ENCODE measurements around the gene CKLF.
"Not testable (repeated sequence)": the region's sequence is repeated elsewhere in the genome, so short reads cannot be mapped to it uniquely, and the experiment has no call there.

CKLF gene

GRCh38 chr16:66594739-66595138 lies 42.4 kb downstream of the CKLF start:
- DNase-seq, result no peak
- Mint-ChIP-seq H3K27me3 (peaks cover 4% of the 10 kb centered on the region), H3K36me3 (no peaks in the 10 kb centered on the region), H3K4me3 (no peak overlapping the region), H3K4me1 (peaks cover 62% of the 10 kb centered on the region), H3K27ac (no peak overlapping the region), H3K9me3 (no peaks in the 10 kb centered on the region)
- CTCF ChIA-PET, result interaction anchor here (1.3 to 1.5 kb wide), 2 partner anchors 14 kb away, joined by 4 read pairs; no protein-coding TSS in a partner anchor

- Mint-ChIP-seq H3K27ac (peak overlapping the region; percentile 95), H3K4me1 (peaks cover 60% of the 10 kb centered on the region), H3K4me3 (peak overlapping the region; percentile 16)
- not testable (repeated sequence) for H3K36me3 Mint-ChIP-seq, DNase-seq, H3K9me3 Mint-ChIP-seq, H3K27me3 Mint-ChIP-seq
- CTCF ChIA-PET, result interaction anchor here (1.5 to 1.9 kb wide), 2 partner anchors 10 to 12 kb away, joined by 5 to 10 read pairs; no protein-coding TSS in a partner anchor
Observed at GRCh38 chr16:66596559-66596958, 44.2 kb downstream of the CKLF start.

GRCh38 chr16:66596986-66597848 lies 44.8 kb downstream of the CKLF start:
- CTCF ChIA-PET, result interaction anchor here (1.5 to 5.6 kb wide), 3 partner anchors 7 to 11 kb away, joined by 5 to 29 read pairs (median 10); no protein-coding TSS in a partner anchor
- H3K27me3 Mint-ChIP-seq, result no peaks in the 10 kb centered on the region
- peaks cover 57% of the 10 kb centered on the region for H3K4me1 Mint-ChIP-seq
- H3K4me3 Mint-ChIP-seq, result peak overlapping the region; percentile 41
- H3K27ac Mint-ChIP-seq, result peak overlapping the region; percentile 95
- peaks cover 8% of the 10 kb centered on the region for H3K9me3 Mint-ChIP-seq
- peaks cover 10% of the 10 kb centered on the region for H3K36me3 Mint-ChIP-seq
- peak; percentile 43 for DNase-seq

GRCh38 chr16:66598111-66598510 lies 45.7 kb downstream of the CKLF start:
- peaks cover 8% of the 10 kb centered on the region for H3K9me3 Mint-ChIP-seq
- DNase-seq, result peak; percentile 42
- H3K4me1 Mint-ChIP-seq, result peaks cover 62% of the 10 kb centered on the region
- H3K36me3 Mint-ChIP-seq, result peaks cover 10% of the 10 kb centered on the region
- peak overlapping the region; percentile 95 for H3K27ac Mint-ChIP-seq
- no peak overlapping the region for H3K4me3 Mint-ChIP-seq
- CTCF ChIA-PET, result interaction anchor here (1.4 to 5.6 kb wide), 2 partner anchors 8 to 10 kb away, joined by 4 to 29 read pairs; no protein-coding TSS in a partner anchor
- no peaks in the 10 kb centered on the region for H3K27me3 Mint-ChIP-seq

- no peak for DNase-seq
- peaks cover 65% of the 10 kb centered on the region for H3K4me1 Mint-ChIP-seq
- CTCF ChIA-PET, result interaction anchor here (1.2 to 5.6 kb wide), 2 partner anchors 10 to 37 kb away, joined by 4 to 29 read pairs; no protein-coding TSS in a partner anchor
- peaks cover 13% of the 10 kb centered on the region for H3K36me3 Mint-ChIP-seq
- H3K27ac Mint-ChIP-seq, result no peak overlapping the region
- no peak overlapping the region for H3K4me3 Mint-ChIP-seq
- peaks cover 8% of the 10 kb centered on the region for H3K9me3 Mint-ChIP-seq
- H3K27me3 Mint-ChIP-seq, result peaks cover 5% of the 10 kb centered on the region
Observed at GRCh38 chr16:66599726-66600125, 47.4 kb downstream of the CKLF start.

- Mint-ChIP-seq H3K36me3 (peaks cover 13% of the 10 kb centered on the region), H3K4me1 (peaks cover 60% of the 10 kb centered on the region), H3K27me3 (peaks cover 5% of the 10 kb centered on the region), H3K9me3 (peaks cover 8% of the 10 kb centered on the region), H3K4me3 (no peak overlapping the region), H3K27ac (no peak overlapping the region)
- CTCF ChIA-PET, result interaction anchor here (0.8 to 5.6 kb wide), 4 partner anchors 11 to 194 kb away, joined by 3 to 29 read pairs (median 4); no protein-coding TSS in a partner anchor
- no peak for DNase-seq
Observed at GRCh38 chr16:66600477-66600876, 48.1 kb downstream of the CKLF start.

- Mint-ChIP-seq H3K27ac (no peak overlapping the region), H3K36me3 (peaks cover 18% of the 10 kb centered on the region), H3K4me3 (no peak overlapping the region), H3K9me3 (peaks cover 8% of the 10 kb centered on the region), H3K27me3 (peaks cover 5% of the 10 kb centered on the region), H3K4me1 (peaks cover 65% of the 10 kb centered on the region)
- CTCF ChIA-PET, result interaction anchor here (1.1 to 5.6 kb wide), 2 partner anchors 12 to 50 kb away, joined by 3 to 29 read pairs; no protein-coding TSS in a partner anchor
- DNase-seq, result no peak
Observed at GRCh38 chr16:66601471-66601870, 49.1 kb downstream of the CKLF start.

- peak overlapping the region; percentile 85 for H3K4me3 Mint-ChIP-seq
- DNase-seq, result peak; percentile 92
- peaks cover 64% of the 10 kb centered on the region for H3K4me1 Mint-ChIP-seq
- CTCF ChIA-PET, result interaction anchor here (1.1 to 1.8 kb wide), 6 partner anchors 10 to 197 kb away, joined by 3 to 14 read pairs (median 4); partner anchors contain the start of gene TK2
- peak overlapping the region; percentile 97 for H3K27ac Mint-ChIP-seq
- peaks cover 27% of the 10 kb centered on the region for H3K36me3 Mint-ChIP-seq
- H3K9me3 Mint-ChIP-seq, result peaks cover 8% of the 10 kb centered on the region
- peaks cover 5% of the 10 kb centered on the region for H3K27me3 Mint-ChIP-seq
Observed at GRCh38 chr16:66603537-66604375, 51.4 kb downstream of the CKLF start.

- peaks cover 28% of the 10 kb centered on the region for H3K36me3 Mint-ChIP-seq
- DNase-seq, result peak; percentile 80
- peak within 1 kb of the TSS; percentile 85 for H3K4me3 Mint-ChIP-seq
- peaks cover 8% of the 10 kb centered on the region for H3K9me3 Mint-ChIP-seq
- H3K27ac Mint-ChIP-seq, result peak within 1 kb of the TSS; percentile 97
- peaks cover 60% of the 10 kb centered on the region for H3K4me1 Mint-ChIP-seq
- peaks cover 5% of the 10 kb centered on the region for H3K27me3 Mint-ChIP-seq
- CTCF ChIA-PET, result interaction anchor here (1.1 to 1.8 kb wide), 5 partner anchors 11 to 198 kb away, joined by 3 to 14 read pairs (median 5); no protein-coding TSS in a partner anchor
Observed at GRCh38 chr16:66604376-66605176, 52.2 kb downstream of the CKLF start, which contains the start of gene CMTM3. CMTM3 (plus strand) TSS chr16:66604704; CDS start chr16:66604806, 102 bp downstream.

- Mint-ChIP-seq H3K36me3 (peaks cover 34% of the 10 kb centered on the region), H3K4me1 (peaks cover 52% of the 10 kb centered on the region), H3K27ac (peak overlapping the region; percentile 77), H3K27me3 (peaks cover 5% of the 10 kb centered on the region), H3K4me3 (peak overlapping the region; percentile 79), H3K9me3 (peaks cover 8% of the 10 kb centered on the region)
- CTCF ChIA-PET, result interaction anchor here (1.1 to 1.8 kb wide), 3 partner anchors 46 to 199 kb away, joined by 3 to 7 read pairs (median 4); partner anchors contain the start of gene DYNC1LI2
- peak; percentile 56 for DNase-seq
Observed at GRCh38 chr16:66605177-66605978, 53.0 kb downstream of the CKLF start.

GRCh38 chr16:66605979-66606751 lies 53.8 kb downstream of the CKLF start:
- Mint-ChIP-seq H3K9me3 (peaks cover 2% of the 10 kb centered on the region), H3K27me3 (peaks cover 5% of the 10 kb centered on the region), H3K36me3 (peaks cover 34% of the 10 kb centered on the region), H3K27ac (peak overlapping the region; percentile 77), H3K4me3 (peak overlapping the region; percentile 79), H3K4me1 (peaks cover 44% of the 10 kb centered on the region)
- CTCF ChIA-PET, result interaction anchor here (0.9 to 4.9 kb wide), 6 partner anchors 9 to 322 kb away, joined by 3 to 47 read pairs (median 6); partner anchors contain the start of gene DYNC1LI2
- no peak for DNase-seq

Data from activated naive CD4-positive, alpha-beta T cell treated with anti-CD3 and anti-CD28 coated beads, Interleukin-2, amount 10 ng/mL, durations not matched to agents 7 days and 5 days (primary cell).